ENCODE data around the gene STIM2.

- no peak for TF ChIP-seq CTCF (IDR thresholded peaks at IDR 0.05)
- TF ChIP-seq POLR2A (IDR thresholded peaks at IDR 0.05) = no peak
Measured at GRCh38 chr4:26884026-26884425, 23.4 kb downstream of the STIM2 start.

All from prostate gland (tissue), 2 donors.